Activated CD4-positive, alpha-beta T cell treated with anti-CD3 and anti-CD28 coated beads, Interleukin-10, Interleukin-2, amounts not matched to agents 100 ng/mL and 50 ng/mL, durations not matched to agents 16 hours and 8 hours (primary cell): ENCODE measurements around the gene HS6ST3.

Source experiments
- DNase-seq: peaks from one replicate; pipeline ENCODE4 v3.0.0-alpha.2; 2020

Gene HS6ST3

DNA sequence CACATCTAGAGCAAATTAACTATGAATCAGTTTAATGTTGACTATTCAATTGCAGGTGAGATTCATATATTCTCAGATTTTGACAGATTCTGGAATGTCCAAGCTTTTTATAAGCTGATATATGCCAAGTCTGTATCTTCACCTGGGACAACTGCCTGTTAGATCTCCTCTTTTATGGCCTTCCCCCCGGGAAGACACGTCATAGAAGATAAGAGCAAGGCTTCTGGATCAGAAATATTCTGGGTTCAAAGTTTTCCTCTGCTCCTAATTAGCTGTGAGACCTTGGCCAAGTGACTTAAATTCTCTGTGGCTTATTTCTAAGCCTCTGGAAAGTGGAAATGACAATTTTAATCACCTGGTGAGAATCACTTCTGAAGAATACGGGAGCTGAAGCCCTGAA lies 716.8 kb downstream of the HS6ST3 start:
- no peak for DNase-seq

GRCh38 chr13:96809366-96810096 lies 719.6 kb downstream of the HS6ST3 start:
- DNase-seq: no peak

DNA sequence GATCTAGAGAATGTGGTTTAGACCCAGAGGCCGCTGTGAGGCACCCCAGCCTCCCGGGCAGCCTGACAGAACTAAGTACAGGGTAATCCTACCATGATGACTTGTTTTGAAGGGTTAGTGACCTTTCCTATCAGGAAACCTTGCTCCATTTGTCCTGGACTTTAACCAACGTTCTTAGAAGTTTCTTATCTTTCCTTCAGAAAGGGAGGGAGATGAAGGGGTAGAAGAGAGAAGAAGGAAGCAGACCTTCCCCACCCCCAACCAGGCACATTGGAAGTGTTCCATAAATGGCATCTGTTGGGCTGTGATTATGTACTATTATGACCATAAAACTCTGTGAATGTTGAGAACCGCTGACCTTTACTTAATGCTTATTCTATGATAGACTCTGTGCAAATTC lies 720.2 kb downstream of the HS6ST3 start:
- no peak for DNase-seq

DNA sequence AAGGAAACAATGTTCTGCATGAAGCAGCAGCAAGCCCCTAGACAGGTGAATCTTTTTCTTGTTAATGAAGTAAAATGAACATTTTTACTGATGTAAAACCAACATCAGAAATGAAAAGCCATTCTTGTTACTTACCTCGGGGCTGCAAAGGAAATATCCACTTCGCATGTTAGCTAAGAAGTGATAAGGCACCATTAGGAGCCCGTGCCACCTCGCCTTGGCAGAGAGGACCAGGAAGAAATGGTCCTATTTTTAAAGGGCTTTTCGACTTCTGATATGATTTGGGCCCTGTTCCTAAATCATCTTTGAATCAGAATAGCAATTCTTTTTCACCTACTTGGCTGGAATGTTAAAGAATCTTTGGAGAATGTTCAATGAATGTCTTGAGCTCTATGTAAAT lies 721.1 kb downstream of the HS6ST3 start:
- DNase-seq: no peak

DNA sequence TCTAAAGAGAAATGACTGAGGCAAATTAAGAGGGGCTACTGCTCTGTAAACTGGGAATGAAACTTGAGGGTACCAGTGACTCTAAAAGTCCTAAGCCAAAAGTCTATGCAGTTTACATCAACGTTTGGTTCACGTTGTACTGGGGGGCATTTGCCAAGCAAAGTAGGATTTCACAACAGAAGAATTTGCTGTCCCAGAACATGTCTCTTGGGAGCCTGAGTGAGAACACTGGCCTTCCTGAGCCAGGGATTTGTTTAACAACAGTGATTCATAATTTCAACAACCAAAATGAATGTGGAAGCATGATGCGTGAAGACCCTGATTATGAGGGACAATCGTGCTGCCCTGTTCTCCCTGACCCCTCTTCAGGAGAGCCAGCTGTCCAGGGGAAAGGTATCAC lies 726.4 kb downstream of the HS6ST3 start:
- no peak for DNase-seq

- no peak for DNase-seq
Measured at GRCh38 chr13:96816874-96817273, 727.0 kb downstream of the HS6ST3 start.

- DNase-seq: no peak
Measured at GRCh38 chr13:96817336-96817941, 727.5 kb downstream of the HS6ST3 start.

- no peak for DNase-seq
Measured at GRCh38 chr13:96819375-96819774, 729.5 kb downstream of the HS6ST3 start.

DNA sequence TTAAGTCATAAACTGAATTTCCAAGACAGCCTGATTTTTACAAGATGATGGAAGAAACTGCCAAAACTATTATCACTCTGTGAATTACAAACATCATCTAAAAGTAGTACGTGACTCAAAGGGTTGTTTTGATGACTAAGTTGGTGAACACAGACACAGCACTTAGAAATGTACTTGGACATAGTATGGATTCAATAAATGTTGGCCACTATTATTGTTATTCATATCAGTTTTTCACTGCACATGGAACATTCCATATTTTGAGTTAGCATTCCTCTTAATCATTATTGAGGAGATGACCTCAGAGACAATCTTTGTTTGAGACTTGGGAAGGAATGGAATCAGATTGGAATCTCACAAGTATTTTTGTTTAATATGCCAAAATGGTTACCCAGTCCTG lies 731.5 kb downstream of the HS6ST3 start:
- no peak for DNase-seq

GRCh38 chr13:96821971-96822370 lies 732.1 kb downstream of the HS6ST3 start:
- DNase-seq: no peak

DNA sequence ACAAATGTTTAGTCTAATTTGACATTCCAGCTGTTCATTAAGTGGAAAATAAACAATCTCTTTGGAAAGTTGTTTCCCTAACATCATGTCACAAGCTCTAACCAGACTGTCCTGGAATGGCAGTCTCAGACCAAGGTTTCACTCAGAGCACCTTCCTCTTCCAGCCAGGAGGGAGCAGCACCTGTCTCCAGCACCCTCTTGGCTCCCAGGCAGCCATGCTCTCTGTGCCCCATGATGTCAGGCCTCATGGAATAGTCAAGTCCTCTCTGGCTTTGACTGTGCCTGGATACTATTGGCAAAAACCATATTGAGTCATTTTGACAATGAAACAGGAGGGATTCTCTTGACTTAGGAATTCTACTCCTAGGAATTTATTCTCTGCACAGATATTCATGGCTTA lies 733.0 kb downstream of the HS6ST3 start:
- DNase-seq: no peak

DNA sequence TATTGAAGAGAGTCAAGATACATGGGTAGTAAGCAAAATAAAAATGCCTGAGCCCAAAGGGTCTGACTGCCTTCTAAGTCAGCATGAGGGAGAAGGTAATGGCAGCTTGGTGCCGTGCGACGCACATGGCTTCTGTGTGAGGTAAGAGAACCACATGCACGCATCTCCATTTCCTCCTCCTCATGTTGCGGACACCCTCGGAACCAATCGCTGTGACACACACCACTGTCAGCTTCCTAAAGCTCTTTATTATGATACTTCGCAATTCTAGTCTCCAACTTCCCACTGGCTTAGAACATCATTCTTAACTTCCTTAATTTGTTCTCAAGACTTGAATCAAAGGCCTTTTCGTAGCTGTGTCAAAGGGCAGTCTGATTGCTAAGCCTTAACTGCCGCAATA lies 734.2 kb downstream of the HS6ST3 start:
- no peak for DNase-seq

DNA sequence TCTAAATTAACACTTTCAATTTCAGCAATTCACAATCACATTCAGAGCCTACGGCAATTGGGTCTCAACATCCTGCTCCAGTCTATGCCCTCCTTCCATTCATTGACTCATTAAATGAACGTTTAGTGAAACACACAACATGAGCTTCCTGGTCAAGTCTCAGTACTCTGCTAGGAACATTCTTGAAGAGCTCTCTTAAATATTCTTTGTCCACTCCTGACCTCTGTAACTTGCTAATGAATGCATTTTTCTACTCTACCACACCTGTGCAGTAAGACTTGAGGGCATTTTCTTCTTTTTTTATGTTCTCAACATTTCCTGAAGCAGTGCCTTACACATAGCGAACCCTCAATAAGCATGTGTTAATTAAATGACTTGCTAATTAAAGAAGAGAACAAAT lies 735.7 kb downstream of the HS6ST3 start:
- no peak for DNase-seq

DNA sequence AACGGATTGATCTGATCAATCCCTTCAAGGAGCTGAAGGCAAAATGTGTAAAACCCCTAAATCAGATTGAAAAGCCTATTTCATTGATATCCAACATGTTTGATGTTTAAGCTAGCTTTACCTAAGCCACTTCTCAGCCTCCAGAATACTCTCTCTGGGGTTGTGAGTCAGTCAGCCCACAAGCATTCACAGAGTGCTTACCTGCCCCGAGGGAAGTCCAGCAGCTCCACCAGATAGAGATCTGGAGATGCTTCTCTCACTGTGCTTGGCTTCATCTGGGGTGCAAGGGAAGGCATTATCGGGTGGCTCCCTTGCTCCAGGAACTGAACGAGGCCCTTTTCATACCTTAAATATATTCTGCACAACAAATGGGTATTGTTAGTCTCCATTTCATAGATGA lies 744.7 kb downstream of the HS6ST3 start:
- no peak for DNase-seq

DNA sequence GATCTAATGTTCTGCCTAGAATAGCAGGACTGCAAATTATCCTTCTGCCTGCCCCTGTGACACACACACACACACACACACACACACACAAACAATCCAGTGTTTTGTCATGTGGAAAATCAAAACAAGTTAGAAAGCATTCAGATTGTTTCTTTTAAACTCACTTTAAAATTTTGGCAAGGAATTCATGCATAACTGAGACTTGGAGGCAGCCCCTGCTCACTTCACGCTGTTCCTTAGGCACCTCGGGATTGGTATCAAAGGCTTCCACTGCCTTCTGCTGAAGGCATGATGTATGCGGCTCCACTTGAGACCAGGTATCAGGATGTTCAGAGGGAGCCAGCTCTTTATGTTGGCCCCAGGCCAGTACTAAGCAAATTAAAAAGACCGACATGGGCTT lies 745.6 kb downstream of the HS6ST3 start:
- no peak for DNase-seq

- no peak for DNase-seq
Measured at GRCh38 chr13:96836733-96837132, 746.8 kb downstream of the HS6ST3 start.

- DNase-seq: no peak
Measured at GRCh38 chr13:96837809-96838208, 747.9 kb downstream of the HS6ST3 start.

DNA sequence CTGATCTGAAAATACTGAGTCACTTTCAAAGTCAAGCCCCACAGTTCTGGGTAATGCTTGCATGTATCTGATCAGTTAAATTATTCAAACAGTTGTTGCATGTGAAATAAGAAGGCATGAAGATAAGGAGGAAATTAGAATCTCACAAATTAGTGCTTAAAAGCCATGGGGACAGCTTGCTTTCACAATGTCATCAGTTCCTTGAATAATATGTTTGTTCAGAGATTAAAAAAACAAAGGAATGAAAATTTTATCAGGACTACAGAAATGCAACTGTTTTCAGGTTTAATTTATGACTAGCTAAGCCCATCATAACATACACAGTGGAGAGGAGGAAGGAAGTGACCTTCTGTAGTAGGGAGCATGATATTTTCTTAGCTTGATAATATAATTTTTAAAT lies 754.3 kb downstream of the HS6ST3 start:
- no peak for DNase-seq

GRCh38 chr13:96844616-96845015 lies 754.7 kb downstream of the HS6ST3 start:
- no peak for DNase-seq

GRCh38 chr13:96848286-96848685 lies 758.4 kb downstream of the HS6ST3 start:
- DNase-seq: no peak

GRCh38 chr13:96849091-96849490 lies 759.2 kb downstream of the HS6ST3 start:
- DNase-seq: no peak

GRCh38 chr13:96850538-96851145 lies 760.7 kb downstream of the HS6ST3 start:
- DNase-seq: no peak

- no peak for DNase-seq
Measured at GRCh38 chr13:96851856-96852445, 762.0 kb downstream of the HS6ST3 start.
